IMR-90 (cell line): ENCODE results near the gene SLC7A7.

Experiments used
- CTCF ChIP-seq: conservative IDR thresholded peaks from 2 replicates; pipeline ENCODE4 v1.5.1; 2012; ENCODE audit warnings: mild to moderate bottlenecking, low read depth, low read length, improper control_type of control experiment
- RAD21 ChIP-seq: IDR thresholded peaks from 2 replicates; pipeline ENCODE4 v1.6.1; 2012; ENCODE audit warnings: low read length, improper control_type of control experiment

- TF ChIP-seq CTCF (no peak), RAD21 (no peak)
Measured at GRCh38 chr14:22839159-22839779, 24.0 kb upstream of the SLC7A7 start.
